ENCODE measurements around the gene CALCR.
"Not testable (repeated sequence)": the region's sequence is repeated elsewhere in the genome, so short reads cannot be mapped to it uniquely, and the experiment has no call there.

Gene CALCR

GRCh38 chr7:93574646-93575554 lies at the start of gene CALCR:
Gene CALCR (minus strand): TSS chr7:93574724. CDS start chr7:93486981, 87,743 bp downstream.
- DNase-seq (ENCODE audit: low read depth in 1 of 2, low spot score in 1 of 2): no peak

GRCh38 chr7:93623816-93624215 lies 49.3 kb upstream of the CALCR start:
- DNase-seq (ENCODE audit: low read depth in 1 of 2, low spot score in 1 of 2): no peak

DNA sequence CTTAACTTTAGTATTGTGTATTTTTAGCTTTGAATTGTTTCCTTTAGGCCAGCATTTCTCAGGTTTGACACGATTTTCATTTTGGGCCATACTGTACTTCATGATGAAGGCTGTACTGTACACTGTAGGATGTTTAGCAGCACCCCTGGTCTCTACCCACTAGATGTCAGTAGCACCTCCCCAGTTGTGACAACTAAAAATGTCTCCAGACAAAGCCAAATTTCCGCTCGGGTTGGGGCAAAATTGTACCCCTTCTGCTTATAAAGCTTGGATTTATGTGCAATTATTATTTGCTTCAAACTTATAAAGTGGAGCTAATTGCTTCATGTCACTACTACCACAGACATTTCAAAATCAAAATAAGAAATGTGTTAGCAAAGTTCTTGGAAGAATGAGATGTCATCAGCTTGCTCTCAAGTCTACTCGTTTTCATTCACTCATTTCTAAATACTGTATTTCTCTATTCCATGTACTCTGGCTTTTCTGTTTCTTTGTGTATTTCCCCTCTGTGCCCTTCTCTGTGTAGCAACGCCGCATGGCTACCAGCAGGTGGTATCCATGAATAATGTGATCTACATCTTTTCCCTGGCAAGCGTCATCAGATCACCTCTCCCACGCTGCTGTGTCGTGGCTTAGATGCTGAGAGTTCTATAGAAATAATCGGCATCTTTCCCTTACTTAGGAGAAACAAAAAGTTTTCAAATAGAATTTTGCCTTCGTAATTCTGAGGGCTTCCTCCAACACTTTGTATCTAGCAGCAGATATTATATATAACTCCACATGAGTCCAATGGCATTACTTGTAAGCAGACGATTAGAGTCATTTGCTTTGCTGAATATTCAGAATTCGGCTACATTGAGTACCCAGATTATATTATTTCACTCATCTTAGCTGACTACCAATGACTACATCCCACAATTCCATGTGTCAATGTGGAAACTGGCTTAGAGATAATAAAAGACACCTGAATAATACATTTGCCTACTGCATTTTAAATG lies 47.8 kb upstream of the CALCR start:
- DNase-seq (ENCODE audit: low read depth in 1 of 2, low spot score in 1 of 2): no peak

- DNase-seq (ENCODE audit: low read depth in 1 of 2, low spot score in 1 of 2): no peak
These were observed 46.3 kb upstream of the CALCR start for GRCh38 chr7:93620864-93621263.

DNA sequence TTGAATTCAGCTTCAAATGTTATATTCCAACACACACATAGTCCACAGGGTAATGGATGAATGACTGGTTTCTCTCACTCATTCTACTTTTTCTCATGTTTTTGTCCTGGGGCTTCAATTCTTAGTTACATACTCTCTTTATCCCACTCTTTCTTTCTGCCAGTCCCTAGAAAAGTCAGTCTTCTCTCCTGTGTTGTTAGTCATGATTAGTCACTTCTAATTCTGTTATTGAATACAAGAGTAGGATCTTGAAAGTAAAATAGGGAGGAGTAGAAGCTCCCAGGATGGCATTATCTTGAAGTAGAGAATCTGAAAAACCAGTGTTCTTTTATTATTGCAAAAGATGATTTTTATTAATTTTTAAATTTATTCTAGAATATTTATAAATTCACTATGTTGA lies 45.5 kb upstream of the CALCR start:
- no peak for DNase-seq (ENCODE audit: low read depth in 1 of 2, low spot score in 1 of 2)

DNA sequence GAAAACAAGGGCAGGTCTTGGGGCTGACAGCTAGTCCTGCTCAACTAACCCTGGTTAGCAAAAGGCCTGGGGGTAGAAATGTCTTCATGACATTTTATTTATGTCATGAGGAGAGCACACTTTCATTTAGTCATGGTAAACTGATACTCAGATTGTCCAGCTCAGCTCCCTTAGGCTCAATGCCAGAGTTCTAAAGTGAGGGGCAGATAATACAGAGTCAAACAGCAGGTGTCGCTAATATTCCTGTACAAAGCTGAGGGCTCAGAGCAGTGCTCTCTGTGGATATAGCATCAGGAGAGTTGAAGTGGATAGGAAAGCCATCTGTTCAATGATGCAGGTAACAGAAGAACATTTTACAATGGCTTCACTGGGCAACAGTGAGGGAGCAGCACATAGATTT lies 26.8 kb upstream of the CALCR start:
- DNase-seq (ENCODE audit: low read depth in 1 of 2, low spot score in 1 of 2): no peak

DNA sequence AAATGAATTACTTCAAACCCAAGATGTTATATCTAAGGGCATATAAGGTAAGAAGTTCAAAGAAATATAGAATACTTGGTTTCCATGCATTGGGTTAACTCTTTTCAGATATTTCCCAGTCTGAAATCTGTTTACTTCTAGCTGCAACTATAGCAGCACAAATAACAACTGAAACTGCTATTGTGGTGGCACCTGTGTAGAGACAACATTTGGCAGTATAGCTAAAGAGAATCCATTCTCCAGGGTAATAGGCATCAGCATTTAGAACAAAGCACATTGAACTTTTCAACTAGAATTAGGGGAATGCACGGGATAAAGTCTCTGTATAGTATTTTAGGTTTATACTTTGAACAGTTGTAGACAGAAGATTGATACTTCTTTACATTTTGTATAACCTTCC lies 19.7 kb upstream of the CALCR start:
- no peak for DNase-seq (ENCODE audit: low read depth in 1 of 2, low spot score in 1 of 2)

GRCh38 chr7:93592588-93593266 lies 18.2 kb upstream of the CALCR start:
- no peak for DNase-seq (ENCODE audit: low read depth in 1 of 2, low spot score in 1 of 2)

- not testable (repeated sequence) for DNase-seq (ENCODE audit: low read depth in 1 of 2, low spot score in 1 of 2)
These were observed 16.9 kb upstream of the CALCR start for GRCh38 chr7:93591224-93592050.

DNA sequence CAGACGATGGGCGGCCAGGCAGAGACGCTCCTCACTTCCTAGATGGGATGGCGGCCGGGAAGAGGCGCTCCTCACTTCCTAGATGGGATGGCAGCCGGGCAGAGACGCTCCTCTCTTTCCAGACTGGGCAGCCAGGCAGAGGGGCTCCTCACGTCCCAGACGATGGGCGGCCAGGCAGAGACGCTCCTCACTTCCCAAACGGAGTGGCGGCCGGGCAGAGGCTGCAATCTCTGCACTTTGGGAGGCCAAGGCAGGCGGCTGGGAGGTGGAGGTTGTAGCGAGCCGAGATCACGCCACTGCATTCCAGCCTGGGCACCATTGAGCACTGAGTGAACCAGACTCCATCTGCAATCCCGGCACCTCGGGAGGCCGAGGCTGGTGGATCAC lies 11.9 kb upstream of the CALCR start:
- DNase-seq (ENCODE audit: low read depth in 1 of 2, low spot score in 1 of 2): not testable (repeated sequence)

DNA sequence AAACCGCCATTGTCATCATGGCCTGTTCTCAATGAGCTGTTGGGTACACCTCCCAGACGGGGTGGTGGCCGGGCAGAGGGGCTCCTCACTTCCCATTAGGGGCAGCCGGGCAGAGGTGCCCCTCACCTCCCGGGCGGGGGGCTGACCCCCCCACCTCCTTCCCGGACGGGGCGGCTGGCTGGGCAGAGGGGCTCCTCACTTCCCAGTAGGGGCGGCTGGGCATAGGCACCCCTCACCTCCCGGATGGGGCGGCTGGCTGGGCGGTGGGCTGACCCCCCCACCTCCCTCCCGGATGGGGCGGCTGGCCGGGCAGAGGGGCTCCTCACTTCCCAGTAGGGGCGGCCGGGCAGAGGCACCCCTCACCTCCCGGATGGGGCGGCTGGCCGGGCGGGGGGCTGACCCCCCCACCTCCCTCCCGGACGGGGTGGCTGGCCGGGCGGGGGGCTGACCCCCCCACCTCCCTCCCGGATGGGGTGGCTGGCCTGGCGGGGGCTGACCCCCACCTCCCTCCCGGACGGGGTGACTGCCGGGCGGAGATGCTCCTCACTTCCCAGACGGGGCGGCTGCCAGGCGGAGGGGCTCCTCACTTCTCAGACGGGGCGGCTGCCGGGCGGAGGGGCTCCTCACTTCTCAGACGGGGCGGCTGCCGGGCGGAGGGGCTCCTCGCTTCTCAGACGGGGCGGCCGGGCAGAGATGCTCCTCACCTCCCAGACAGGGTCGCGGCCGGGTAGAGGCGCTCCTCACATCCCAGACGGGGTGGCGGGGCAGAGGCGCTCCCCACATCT lies 11.4 kb upstream of the CALCR start:
- not testable (repeated sequence) for DNase-seq (ENCODE audit: low read depth in 1 of 2, low spot score in 1 of 2)

GRCh38 chr7:93579431-93579830 lies 4.9 kb upstream of the CALCR start:
- DNase-seq (ENCODE audit: low read depth in 1 of 2, low spot score in 1 of 2): no peak

GRCh38 chr7:93578762-93579161 lies 4.2 kb upstream of the CALCR start:
- DNase-seq (ENCODE audit: low read depth in 1 of 2, low spot score in 1 of 2): no peak

DNA sequence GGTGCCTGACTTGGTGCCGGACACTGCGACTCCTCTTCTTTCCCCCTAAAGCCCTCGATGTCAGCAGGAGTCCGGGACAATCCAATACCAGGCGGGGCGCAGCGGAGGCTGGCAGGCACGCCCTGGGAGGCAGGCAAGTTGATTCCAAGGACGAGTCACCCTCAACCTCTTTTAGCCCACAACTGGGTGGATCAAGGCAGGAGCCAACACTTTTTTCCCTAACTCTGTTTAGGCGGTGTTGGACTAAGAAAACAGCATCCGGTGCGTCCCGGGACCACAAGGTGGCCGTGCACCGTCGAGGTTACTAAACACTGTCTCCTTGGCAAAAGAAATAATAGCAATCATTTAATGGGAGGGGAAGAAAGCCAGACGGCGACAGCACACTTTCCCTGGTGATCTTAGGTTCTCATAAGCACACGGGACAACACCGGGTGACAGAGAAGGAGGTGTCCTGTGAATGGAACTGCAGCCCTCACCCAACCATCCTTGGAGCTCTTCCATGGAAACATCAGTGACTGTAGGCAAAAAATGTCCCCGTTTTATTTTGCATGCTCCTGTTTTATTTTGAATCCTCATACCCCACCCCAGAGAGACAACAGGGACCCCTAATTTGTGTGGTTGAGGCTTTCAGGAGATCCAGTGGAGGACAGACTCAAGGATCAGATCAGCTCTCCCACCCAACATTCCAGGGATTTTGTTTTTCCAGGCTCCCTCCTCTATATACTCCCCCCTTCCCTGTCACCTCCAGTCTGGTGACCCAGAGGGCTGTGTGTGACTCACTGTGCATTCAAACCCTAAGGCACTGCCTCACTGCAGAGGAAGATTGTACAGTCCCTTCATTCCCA lies 1.3 kb upstream of the CALCR start:
- no peak for DNase-seq (ENCODE audit: low read depth in 1 of 2, low spot score in 1 of 2)

GRCh38 chr7:93574269-93574645 lies 267 bp downstream of the CALCR start:
- no peak for DNase-seq (ENCODE audit: low read depth in 1 of 2, low spot score in 1 of 2)

DNA sequence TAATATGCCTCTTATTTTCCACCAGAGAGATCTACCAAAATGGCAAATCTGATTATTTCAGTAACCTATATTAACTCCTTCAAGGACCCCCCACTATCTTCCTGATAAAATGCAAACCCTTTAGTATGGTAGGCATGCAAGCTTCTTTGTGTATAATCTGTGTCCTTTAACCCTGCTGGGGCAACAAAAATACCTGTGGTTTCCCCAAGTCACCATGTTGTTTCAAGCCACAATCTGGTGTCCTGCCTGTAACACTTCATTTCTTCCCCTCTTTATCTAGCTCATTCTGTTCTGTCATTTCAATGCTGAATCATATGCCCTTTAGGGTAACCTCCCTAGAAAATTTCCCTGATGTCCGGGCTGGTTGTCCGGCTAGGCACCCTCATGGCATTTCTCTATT lies 5.3 kb downstream of the CALCR start:
- no peak for DNase-seq (ENCODE audit: low read depth in 1 of 2, low spot score in 1 of 2)

DNA sequence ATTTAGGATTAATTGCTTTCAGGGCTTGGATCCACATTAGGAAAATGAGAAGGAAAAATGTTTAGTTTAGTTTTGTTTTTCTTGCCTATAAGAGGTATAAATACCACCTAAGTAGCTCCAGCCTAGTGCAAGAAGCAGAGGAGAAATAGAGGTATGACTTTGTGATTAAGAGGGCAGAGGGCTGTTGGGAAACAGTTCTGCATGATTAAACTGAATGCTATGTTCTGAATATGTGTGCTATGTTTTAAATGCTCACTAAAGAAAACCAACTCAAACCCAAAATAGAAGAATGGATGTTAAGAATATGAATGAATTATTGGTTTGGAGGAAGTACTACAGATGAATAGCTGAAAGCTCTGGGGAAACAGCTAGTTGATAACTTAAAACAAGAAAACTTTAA lies 7.6 kb downstream of the CALCR start:
- DNase-seq (ENCODE audit: low read depth in 1 of 2, low spot score in 1 of 2): no peak

DNA sequence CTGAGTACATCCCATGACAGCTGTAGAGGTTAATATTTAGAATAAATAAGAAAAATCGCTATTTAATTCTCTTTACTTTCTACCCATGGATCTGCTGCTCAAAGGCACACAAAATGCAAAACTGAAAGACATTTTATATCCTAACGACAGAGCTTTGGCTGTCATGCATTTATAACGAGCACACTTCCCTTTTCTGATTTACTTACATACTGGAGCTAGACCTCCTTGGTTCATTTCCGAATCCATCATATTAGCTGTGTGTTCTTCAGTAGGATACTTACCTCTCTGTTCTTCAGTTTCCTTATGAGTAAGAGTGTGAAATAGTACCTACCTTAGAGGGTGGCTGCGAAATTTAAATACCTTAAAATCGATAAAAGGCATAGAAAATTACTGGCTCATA lies 10.9 kb downstream of the CALCR start:
- DNase-seq (ENCODE audit: low read depth in 1 of 2, low spot score in 1 of 2): no peak

DNA sequence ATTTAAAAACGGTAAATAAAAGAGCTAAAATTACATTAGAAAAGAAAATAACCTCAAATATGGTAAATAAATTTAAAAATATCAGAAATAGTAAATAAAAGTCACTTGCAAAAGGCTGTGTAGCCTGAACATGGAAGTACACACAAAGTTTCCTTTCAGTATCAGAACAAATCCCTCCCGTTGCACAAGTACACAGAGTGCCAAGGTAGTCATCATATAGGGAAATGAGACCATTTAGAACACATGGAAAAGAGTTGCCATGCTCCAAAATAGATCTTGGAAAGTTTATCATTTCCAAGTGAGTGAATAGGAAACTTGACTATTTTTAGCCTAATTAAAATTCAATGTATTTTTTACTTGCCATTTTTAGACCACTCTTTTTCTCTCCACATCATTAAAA lies 11.6 kb downstream of the CALCR start:
- no peak for DNase-seq (ENCODE audit: low read depth in 1 of 2, low spot score in 1 of 2)
